IMR-90 (cell line): Measurements from ENCODE around the gene NQO2. TPM values are rescaled to one million over a fixed set of nuclear protein-coding genes. Genes with fewer than 3 reads are reported as not detected.

Source experiments
- ATAC-seq: fragments of 200-7000 bp; cut with Tn5 transposase; 2 replicates; pipeline ENCODE4 v1.9.1; 2020; ENCODE audit warnings: low read depth, mild to moderate bottlenecking, moderate library complexity
- BruUV-seq: library from RNA; stranded (reverse); fragments of 400-500 nt; replicated peaks from 2 replicates; lab custom pipeline; 2021; lab: Mats Ljungman, UMichigan
- CTCF ChIA-PET: fragments of 300-600 bp; formaldehyde crosslinking; extraction: SDS; loops from one replicate; lab custom pipeline; 2021; ENCODE audit warnings: antibody characterized with exemption; lab: Yijun Ruan, JAX
- POLR2A ChIA-PET: fragments of 300-600 bp; sonication (Branson Sonifier 250); formaldehyde crosslinking; loops from one replicate; lab custom pipeline; 2022; ENCODE audit warnings: antibody characterized with exemption; ENCODE audit not compliant: unreplicated experiment; lab: Charles Lee
- DNase-seq: peaks from one replicate; pipeline ENCODE4 v3.0.0; 2013
- H2AFZ ChIP-seq: replicated peaks from 2 replicates; pipeline ENCODE3; 2013; ENCODE audit warnings: low read length, mild to moderate bottlenecking; ENCODE audit not compliant: poor library complexity
- H2AK5ac ChIP-seq: 2 replicates; pipeline ENCODE4 v1.6.1; 2013; ENCODE audit warnings: low read depth, low read length, inconsistent platforms
- H2AK9ac ChIP-seq: replicated peaks from 2 replicates; pipeline ENCODE3; 2013; ENCODE audit warnings: mild to moderate bottlenecking, low read depth, low read length, moderate library complexity; ENCODE audit not compliant: poor library complexity
- H2BK120ac ChIP-seq: 2 replicates; pipeline ENCODE4 v1.6.1; 2013; ENCODE audit warnings: low read depth, low read length, inconsistent platforms
- H2BK15ac ChIP-seq: 3 replicates; pipeline ENCODE4 v1.6.1; 2013; ENCODE audit warnings: low read depth, low read length, inconsistent platforms
- H2BK20ac ChIP-seq: 2 replicates; pipeline ENCODE4 v1.6.1; 2013; ENCODE audit warnings: low read depth, mild to moderate bottlenecking, inconsistent platforms, low read length, moderate library complexity
- H2BK5ac ChIP-seq: 2 replicates; pipeline ENCODE4 v1.6.1; 2013; ENCODE audit warnings: mild to moderate bottlenecking, low read depth, low read length, inconsistent platforms; ENCODE audit not compliant: poor library complexity, severe bottlenecking
- H3K14ac ChIP-seq: replicated peaks from 2 replicates; pipeline ENCODE4 v1.6.1; 2013; ENCODE audit warnings: low read depth, low read length, inconsistent platforms
- H3K18ac ChIP-seq: 2 replicates; pipeline ENCODE4 v1.6.1; 2013; ENCODE audit warnings: low read depth, low read length, control low read depth
- H3K23ac ChIP-seq: 2 replicates; pipeline ENCODE4 v1.6.1; 2013; ENCODE audit warnings: low read depth, low read length, inconsistent platforms
- H3K27ac ChIP-seq: 2 replicates; pipeline ENCODE4 v1.5.1; 2013; ENCODE audit warnings: mild to moderate bottlenecking, control low read depth, low read length; ENCODE audit not compliant: insufficient read depth
- H3K27me3 ChIP-seq: 2 replicates; pipeline ENCODE4 v1.6.1; 2013; ENCODE audit warnings: low read length; ENCODE audit not compliant: control insufficient read depth, insufficient read depth
- H3K36me3 ChIP-seq: 2 replicates; pipeline ENCODE4 v1.6.1; 2013; ENCODE audit warnings: low read length, mixed read lengths; ENCODE audit not compliant: control insufficient read depth, insufficient read depth
- H3K4ac ChIP-seq: 2 replicates; pipeline ENCODE4 v1.6.1; 2013; ENCODE audit warnings: low read depth, low read length, inconsistent platforms
- H3K4me1 ChIP-seq: 2 replicates; pipeline ENCODE4 v1.6.1; 2013; ENCODE audit warnings: low read length, mixed read lengths; ENCODE audit not compliant: control insufficient read depth, insufficient read depth
- H3K4me2 ChIP-seq: 2 replicates; pipeline ENCODE4 v1.6.1; 2013; ENCODE audit warnings: low read depth, mild to moderate bottlenecking, control low read depth, low read length, moderate library complexity
- H3K4me3 ChIP-seq: 2 replicates; pipeline ENCODE4 v1.5.1; 2013; ENCODE audit warnings: low read depth, mild to moderate bottlenecking, control low read depth, low read length, moderate library complexity; ENCODE audit not compliant: insufficient read depth
- H3K56ac ChIP-seq: 2 replicates; pipeline ENCODE4 v1.6.1; 2013; ENCODE audit warnings: low read length, inconsistent platforms; ENCODE audit not compliant: insufficient read depth; ENCODE audit errors: extremely low read depth
- H3K79me1 ChIP-seq, 2 experiments: 2 replicates each; pipeline ENCODE4 v1.6.1; 2013; ENCODE audit warnings: low read length in 2 of 2, inconsistent platforms in 1 of 2, low read depth in 1 of 2
- H3K9ac ChIP-seq: 2 replicates; pipeline ENCODE4 v1.6.1; 2013; ENCODE audit warnings: low read depth, low read length, control low read depth
- H3K9me1 ChIP-seq: 2 replicates; pipeline ENCODE4 v1.6.1; 2013; ENCODE audit warnings: low read length, inconsistent platforms; ENCODE audit not compliant: insufficient read depth
- H3K9me3 ChIP-seq: 2 replicates; pipeline ENCODE4 v1.6.1; 2013; ENCODE audit warnings: low read length; ENCODE audit not compliant: control insufficient read depth, insufficient read depth
- H4K20me1 ChIP-seq: 2 replicates; pipeline ENCODE4 v1.6.1; 2013; ENCODE audit warnings: low read length, inconsistent platforms; ENCODE audit not compliant: insufficient read depth
- H4K5ac ChIP-seq: 2 replicates; pipeline ENCODE4 v1.6.1; 2013; ENCODE audit warnings: mild to moderate bottlenecking, low read depth, low read length, control low read depth
- H4K8ac ChIP-seq, 2 experiments: 2 replicates each; pipeline ENCODE4 v1.6.1; 2013; ENCODE audit warnings: low read depth in 2 of 2, low read length in 2 of 2, control low read depth in 1 of 2, inconsistent platforms in 1 of 2
- H4K91ac ChIP-seq: 2 replicates; pipeline ENCODE4 v1.6.1; 2013; ENCODE audit warnings: low read depth, low read length, inconsistent platforms; ENCODE audit not compliant: insufficient read depth
- BHLHE40 ChIP-seq: fragments of 150-350 bp; IDR thresholded peaks from 2 replicates; pipeline ENCODE4 v1.6.1; 2016; ENCODE audit warnings: mild to moderate bottlenecking, low read depth, low read length
- CEBPB ChIP-seq: IDR thresholded peaks from 2 replicates; pipeline ENCODE4 v1.6.1; 2012; ENCODE audit warnings: low read depth, low read length, improper control_type of control experiment
- CHD1 ChIP-seq: IDR thresholded peaks from 2 replicates; pipeline ENCODE4 v1.6.1; 2012; ENCODE audit warnings: low read depth, low read length, improper control_type of control experiment
- MAZ ChIP-seq: IDR thresholded peaks from 2 replicates; pipeline ENCODE4 v1.6.1; 2012; ENCODE audit warnings: low read depth, mild to moderate bottlenecking, low read length, improper control_type of control experiment, moderate library complexity, borderline replicate concordance
- MXI1 ChIP-seq: IDR thresholded peaks from 2 replicates; pipeline ENCODE4 v1.6.1; 2012; ENCODE audit warnings: low read depth, mild to moderate bottlenecking, low read length, moderate library complexity, borderline replicate concordance
- NFE2L2 ChIP-seq: fragments of 150-350 bp; IDR thresholded peaks from 2 replicates; pipeline ENCODE4 v1.6.1; 2016; ENCODE audit warnings: low read depth, mild to moderate bottlenecking, low read length
- POLR2A ChIP-seq: IDR thresholded peaks from 2 replicates; pipeline ENCODE4 v1.6.1; 2012; ENCODE audit warnings: mild to moderate bottlenecking, low read depth, low read length
- RAD21 ChIP-seq: IDR thresholded peaks from 2 replicates; pipeline ENCODE4 v1.6.1; 2012; ENCODE audit warnings: low read length, improper control_type of control experiment
- RCOR1 ChIP-seq: IDR thresholded peaks from 2 replicates; pipeline ENCODE4 v1.6.1; 2012; ENCODE audit warnings: mild to moderate bottlenecking, low read length, improper control_type of control experiment; ENCODE audit not compliant: insufficient replicate concordance
- SMC3 ChIP-seq: fragments of 150-350 bp; IDR thresholded peaks from 2 replicates; pipeline ENCODE4 v1.6.1; 2016; ENCODE audit warnings: low read depth, mild to moderate bottlenecking, antibody characterized with exemption, low read length, moderate library complexity
- WGBS, 2 experiments: methylation state at CpG; one replicate each; pipeline versions ENCODE4 v1.1.5 to v1.1.7; 2013; ENCODE audit warnings: missing lambda C conversion rate in 2 of 2; ENCODE audit not compliant: insufficient read length in 1 of 2; ENCODE audit errors: extremely low coverage in 2 of 2; 5-methylcytosine and 5-hydroxymethylcytosine counted together
- dilution Hi-C: fragments of 300-500 bp; cut with HindIII; formaldehyde crosslinking; loops from one replicate; pipeline ENCODE4 v1.14.3; 2018; ENCODE audit warnings: low sequenced_read_pairs; ENCODE audit not compliant: unreplicated experiment
- in situ Hi-C: fragments of 300-500 bp; cut with MboI; formaldehyde crosslinking; loops from 3 replicates; pipeline ENCODE4 v1.14.3; 2019; ENCODE audit warnings: low sequenced_read_pairs, inconsistent platforms, mixed read lengths
- intact Hi-C: fragments of 100-400 bp; cut with micrococcal nuclease; formaldehyde crosslinking; loops from 2 replicates; pipeline ENCODE4 v1.10.0; 2022
- polyA plus RNA-seq, 3 experiments: library from polyadenylated mRNA; depleted of rRNA; stranded (reverse); fragments of >200 nt; gene quantifications; 2 replicates each; pipeline ENCODE4 v1.2.3, GENCODE V29; 2012; ENCODE audit warnings: low replicate concordance in 1 of 3
- total RNA-seq: library from RNA; depleted of rRNA; stranded (reverse); fragments of >200 nt; gene quantifications from 2 replicates; pipeline ENCODE4 v1.2.3, GENCODE V29; 2012
- TF ChIP-seq, protein P1 (sequence below): conservative IDR thresholded peaks from 2 replicates; pipeline ENCODE4 v1.5.1; 2012; ENCODE audit warnings: mild to moderate bottlenecking, low read depth, low read length, improper control_type of control experiment

NQO2 gene
- total and polyA plus RNA-seq, 2 of the 4 experiments (the other 2 are of a cell fraction), result 42.5 to 72.1 TPM

DNA sequence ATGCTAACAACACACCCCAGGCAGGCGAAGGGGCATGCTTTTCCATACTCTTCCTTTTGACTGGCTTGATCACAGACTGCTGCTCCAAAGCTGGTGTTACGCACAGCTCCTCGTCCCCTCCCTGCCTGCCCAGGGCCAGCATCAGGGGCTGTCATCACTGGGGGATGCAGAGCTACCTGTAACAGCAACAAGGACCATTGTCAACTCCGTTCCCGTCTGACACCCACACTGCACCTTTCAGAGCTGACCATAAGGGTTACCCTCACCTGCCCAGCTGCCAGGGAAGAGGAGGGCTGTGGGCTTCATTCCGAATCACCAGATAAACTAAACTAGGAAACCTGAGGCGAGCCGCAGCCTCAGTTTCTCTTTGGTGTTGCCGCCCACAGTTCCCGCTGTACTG is 15.4 kb downstream of the NQO2 start:
- POLR2A ChIA-PET, result no interaction called here
- H2AK9ac ChIP-seq, result no peak overlapping the region
- TF ChIP-seq RCOR1 (no peak), CHD1 (no peak), MAZ (no peak), NFE2L2 (no peak), SMC3 (no peak), BHLHE40 (no peak), MXI1 (no peak), RAD21 (no peak), POLR2A (no peak), CEBPB (no peak)
- TF ChIP-seq, protein P1, sequence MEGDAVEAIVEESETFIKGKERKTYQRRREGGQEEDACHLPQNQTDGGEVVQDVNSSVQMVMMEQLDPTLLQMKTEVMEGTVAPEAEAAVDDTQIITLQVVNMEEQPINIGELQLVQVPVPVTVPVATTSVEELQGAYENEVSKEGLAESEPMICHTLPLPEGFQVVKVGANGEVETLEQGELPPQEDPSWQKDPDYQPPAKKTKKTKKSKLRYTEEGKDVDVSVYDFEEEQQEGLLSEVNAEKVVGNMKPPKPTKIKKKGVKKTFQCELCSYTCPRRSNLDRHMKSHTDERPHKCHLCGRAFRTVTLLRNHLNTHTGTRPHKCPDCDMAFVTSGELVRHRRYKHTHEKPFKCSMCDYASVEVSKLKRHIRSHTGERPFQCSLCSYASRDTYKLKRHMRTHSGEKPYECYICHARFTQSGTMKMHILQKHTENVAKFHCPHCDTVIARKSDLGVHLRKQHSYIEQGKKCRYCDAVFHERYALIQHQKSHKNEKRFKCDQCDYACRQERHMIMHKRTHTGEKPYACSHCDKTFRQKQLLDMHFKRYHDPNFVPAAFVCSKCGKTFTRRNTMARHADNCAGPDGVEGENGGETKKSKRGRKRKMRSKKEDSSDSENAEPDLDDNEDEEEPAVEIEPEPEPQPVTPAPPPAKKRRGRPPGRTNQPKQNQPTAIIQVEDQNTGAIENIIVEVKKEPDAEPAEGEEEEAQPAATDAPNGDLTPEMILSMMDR, result no peak

More for the DNA sequence above, 15.4 kb downstream of the NQO2 start:
- BruUV-seq, result no TSS peak
- Histone ChIP-seq H3K23ac (no peak overlapping the region), H4K8ac (no peak overlapping the region), H2BK5ac (no peak overlapping the region), H3K4ac (no peak overlapping the region), H3K4me1 (0 out of 2 replicates have a peak, but pooled peaks cover 3% of the 10 kb centered on the region), H3K36me3 (peaks cover 37% of the 10 kb centered on the region), H3K9me1 (peaks cover 13% of the 10 kb centered on the region), H3K18ac (no peak overlapping the region), H2BK15ac (no peak overlapping the region), H3K4me3 (no peak overlapping the region), H2BK20ac (no peak overlapping the region), H3K56ac (no peak overlapping the region), H4K20me1 (no peaks in the 10 kb centered on the region), H2BK120ac (no peak overlapping the region), H4K5ac (no peak overlapping the region), H3K14ac (no peak overlapping the region), H3K27me3 (no peaks in the 10 kb centered on the region), H3K9me3 (peaks cover 5% of the 10 kb centered on the region), H3K9ac (no peak overlapping the region), H2AFZ (no peak overlapping the region), H2AK5ac (no peak overlapping the region), H3K4me2 (no peak overlapping the region), H3K27ac (no peak overlapping the region), H3K79me1 (no peaks in the 10 kb centered on the region), H4K91ac (no peak overlapping the region)
- CTCF ChIA-PET, result no interaction called here
- 90% methylated on average over 2 of the region's 10 CpGs; no CpG with 5 or more reads in 1 of the 2 experiments for WGBS, 2 experiments
- in situ Hi-C loops, result no loop called here
- dilution Hi-C loops, result no loop called here
- intact Hi-C loops, result no loop called here
- no peak for ATAC-seq
- no peak for DNase-seq
